GM15510 (cell line): ENCODE data around the gene DGCR8.

ENCODE experiments used
- POLR2A ChIP-seq: IDR thresholded peaks from 3 replicates; pipeline ENCODE4 v1.6.1; 2011; ENCODE audit warnings: borderline replicate concordance; ENCODE audit not compliant: insufficient read length; ENCODE audit errors: extremely low read depth

DGCR8 gene

DNA sequence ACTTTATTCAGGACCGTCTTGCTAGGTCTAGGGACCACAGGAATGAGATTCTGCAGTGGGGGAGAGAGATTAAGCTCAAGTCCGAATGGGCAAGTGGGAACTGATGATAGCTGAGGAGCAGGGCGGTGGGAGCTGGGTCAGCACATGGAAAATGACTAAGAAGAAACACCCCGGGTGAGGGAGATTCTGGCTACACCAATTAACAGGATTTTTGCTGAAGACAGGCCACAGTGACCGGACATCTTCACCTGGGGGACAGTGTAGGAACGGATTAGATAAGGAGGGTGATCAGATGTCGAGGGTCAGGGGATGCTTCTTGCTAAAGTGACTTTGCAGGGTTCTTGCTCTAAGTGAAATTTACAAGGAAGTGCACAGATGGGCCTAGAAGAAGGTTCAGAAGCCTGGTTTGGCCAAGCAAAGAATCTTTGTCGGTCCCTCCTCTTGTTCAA is 8.5 kb upstream of the DGCR8 start:
- no peak for TF ChIP-seq POLR2A

DNA sequence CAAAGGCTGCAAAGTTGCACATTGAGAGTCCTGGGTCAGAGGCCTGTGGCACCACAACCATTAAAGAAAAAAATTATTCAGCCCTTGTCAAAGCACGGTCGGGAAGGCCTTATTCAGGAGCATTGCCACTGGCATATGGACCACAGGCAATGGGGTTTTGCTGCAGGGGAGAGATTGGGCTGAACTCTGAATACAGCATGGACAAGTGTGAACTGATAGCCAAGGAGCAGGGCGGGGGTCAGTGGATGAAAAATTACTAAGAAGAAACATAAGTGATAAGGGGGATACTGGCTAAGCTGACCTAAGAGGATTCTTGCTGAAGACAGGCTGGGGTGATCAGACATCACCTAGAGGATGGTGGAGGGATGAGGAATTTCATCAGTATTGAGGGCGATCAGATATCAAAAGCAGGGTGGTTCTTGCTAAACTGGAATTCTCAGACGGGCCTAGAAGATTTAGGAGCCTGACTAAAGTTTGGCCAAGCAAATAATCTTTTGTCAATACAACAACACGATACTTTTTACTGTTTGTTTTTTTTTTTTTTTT is 3.3 kb upstream of the DGCR8 start:
- TF ChIP-seq POLR2A = no peak

DNA sequence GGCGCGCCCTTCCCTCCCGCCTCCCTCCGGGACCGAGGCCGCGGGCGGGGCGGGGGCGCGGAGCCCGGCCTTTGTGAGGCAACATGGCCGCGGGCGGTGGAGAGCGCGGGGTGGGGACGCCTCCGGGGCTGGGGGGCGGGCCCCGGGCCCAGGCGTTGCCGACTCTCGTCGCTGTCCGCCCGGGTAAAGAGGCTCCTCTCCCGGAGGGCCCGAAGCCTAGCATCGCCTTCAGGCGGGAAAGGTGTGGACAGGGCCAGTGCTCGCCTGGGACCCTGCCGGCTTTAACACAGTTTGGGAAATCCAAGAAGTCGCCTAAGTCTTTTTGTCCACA is 369 bp downstream of the DGCR8 start:
- no peak for TF ChIP-seq POLR2A

DNA sequence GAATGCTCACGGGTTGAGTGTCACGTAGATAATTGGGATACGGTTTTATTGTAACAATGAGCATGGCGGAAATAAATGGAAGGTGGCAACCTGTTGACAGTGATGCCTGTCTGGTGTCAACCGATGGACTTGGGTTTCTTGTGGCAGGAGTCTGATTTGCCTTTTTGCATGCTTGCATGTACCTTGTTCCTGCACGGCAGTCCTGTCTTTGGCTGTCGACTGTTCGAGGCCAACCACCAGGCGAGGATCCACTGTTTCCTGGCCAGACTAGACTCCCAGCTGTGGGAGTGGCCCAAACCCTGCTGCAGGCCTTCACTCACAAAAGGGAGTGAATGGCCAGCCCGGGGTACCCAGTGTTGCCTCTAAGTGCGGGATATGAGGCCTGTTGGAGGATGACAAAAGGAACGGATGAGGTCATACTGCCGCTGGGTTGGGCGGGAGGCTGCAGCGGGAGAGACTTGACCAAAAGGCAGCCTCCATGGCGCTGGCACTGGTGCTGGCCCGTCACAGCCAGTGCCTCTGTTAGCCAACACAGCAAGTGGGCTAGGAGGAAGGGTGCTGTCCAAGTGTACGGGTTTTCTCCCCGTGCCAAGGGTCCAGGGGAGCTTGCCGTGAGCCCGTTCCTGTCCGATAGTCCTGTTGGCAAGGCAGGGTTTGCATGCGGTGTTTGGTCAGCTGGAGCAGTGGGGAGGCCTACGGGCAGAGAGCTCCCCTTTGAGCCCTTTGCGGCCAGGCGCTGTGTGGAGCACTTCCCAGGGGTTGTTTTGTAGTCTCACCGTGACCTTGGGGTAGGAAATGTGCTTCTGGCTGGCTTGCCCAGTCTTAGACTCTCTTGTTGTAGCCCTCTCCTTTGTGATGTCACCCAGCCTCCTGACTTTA is 974 bp downstream of the DGCR8 start:
- TF ChIP-seq POLR2A = no peak

GRCh38 chr22:20083157-20083890 is 3.3 kb downstream of the DGCR8 start:
- TF ChIP-seq POLR2A = no peak

GRCh38 chr22:20083891-20084546 is 4.0 kb downstream of the DGCR8 start:
- TF ChIP-seq POLR2A = no peak

DNA sequence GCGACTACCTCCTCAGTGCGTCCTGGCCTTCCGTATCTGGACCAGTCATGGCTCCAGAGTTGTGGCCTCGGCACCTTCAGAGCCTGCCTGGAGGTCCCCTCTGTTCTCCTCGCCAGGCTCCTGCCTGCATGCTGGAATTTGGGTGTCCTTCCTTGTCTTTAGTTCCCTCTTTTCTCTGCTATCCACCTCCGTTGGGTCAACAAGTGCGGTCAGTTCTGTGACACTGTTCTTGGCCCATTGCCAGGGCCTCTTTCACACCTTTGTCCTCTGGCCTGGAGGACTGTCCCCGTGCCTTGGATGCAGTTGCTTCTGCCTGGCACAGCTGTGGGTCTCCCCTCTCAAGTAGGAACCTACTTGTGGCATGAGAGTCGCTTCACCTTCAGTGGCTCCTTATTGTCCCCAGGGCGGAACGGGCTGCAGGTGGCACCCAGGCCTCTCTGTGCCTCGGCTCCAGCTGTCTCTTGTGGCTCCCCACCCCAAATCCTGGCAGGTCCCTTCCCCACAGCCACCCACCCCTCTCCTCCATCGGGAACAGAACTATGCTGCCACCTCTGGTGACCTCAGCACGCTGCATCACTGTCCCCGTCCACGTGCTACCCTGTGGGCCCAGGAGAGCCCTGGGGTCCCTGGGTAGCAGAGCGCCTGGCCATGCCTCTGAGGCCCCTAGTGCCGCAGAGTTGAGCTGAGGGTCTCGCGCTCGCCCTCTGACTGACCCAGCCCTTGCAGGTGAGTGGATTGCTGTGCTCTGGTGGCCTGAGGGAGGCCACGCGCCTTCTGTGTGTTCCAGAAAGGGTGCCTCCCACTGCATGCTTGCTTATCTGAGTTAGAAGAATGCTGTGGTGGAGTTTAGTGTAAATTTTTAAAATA is 4.7 kb downstream of the DGCR8 start:
- no peak for TF ChIP-seq POLR2A

GRCh38 chr22:20085651-20086050 is 5.6 kb downstream of the DGCR8 start:
- no peak for TF ChIP-seq POLR2A

GRCh38 chr22:20086101-20086599 is 6.1 kb downstream of the DGCR8 start:
- no peak for TF ChIP-seq POLR2A

DNA sequence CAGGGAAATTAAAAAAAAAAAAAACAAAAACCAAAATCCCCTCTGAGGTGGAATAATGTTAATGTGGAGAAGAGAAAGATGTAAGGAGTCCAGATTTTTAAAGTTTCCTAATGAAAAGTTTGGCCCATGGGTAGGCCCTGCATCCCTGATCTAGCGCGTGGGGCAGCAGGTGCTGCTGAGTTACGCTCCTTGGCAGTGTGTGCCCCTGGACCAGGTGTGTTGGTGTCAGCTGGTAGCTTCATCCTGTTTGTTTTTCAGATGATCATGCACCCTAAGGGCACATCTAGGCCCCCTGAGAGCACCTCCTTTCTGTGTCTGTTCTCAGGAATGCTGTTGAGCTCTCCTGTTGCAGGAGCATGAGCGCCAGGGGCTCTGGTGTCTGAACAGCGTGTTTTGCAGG is 6.7 kb downstream of the DGCR8 start:
- TF ChIP-seq POLR2A = no peak

DNA sequence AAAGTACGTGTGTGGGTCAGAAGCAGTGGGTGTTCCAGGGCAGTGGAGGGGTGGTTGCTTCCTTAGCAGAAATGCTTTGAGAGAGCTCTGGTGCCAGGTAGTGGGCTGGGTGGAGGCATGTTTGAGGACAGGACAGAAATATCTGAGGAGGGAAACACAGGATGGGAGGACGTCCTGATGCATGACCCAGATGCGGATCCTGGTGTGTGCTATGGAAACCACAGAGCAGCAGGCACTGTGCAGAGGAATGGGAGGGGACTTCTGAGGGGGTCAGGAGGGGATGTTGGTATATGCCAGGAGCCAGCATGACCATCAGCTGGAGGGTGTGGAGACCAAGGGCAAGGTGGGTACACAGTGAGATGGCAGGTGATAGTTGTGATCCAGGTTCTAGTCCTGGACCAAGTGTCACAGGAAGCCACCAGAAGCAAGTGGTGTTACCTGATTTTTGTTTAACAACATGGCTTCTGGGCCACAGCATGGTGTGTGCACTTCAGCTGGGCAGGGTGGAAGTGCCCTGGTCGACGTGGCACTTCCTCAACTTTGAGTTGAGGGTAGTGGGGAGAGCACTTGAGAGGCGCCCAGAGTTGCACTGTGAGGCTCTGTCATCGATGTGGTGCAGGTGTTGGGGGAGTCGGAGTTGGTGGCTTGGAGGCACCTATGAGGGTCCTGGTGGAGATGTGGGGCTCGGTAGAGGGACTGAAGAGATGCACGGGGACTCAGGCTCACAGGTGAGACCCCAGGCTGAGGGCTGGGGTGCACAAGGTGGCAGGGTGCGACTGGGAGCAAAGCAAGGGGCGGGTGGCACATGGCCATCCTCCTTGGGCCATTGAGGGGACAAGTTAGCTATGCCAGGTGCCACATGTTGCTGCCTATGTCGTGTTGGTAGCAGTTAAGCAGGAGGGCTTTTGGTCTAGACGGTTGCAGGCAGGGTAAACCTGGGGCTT is 7.5 kb downstream of the DGCR8 start:
- no peak for TF ChIP-seq POLR2A

DNA sequence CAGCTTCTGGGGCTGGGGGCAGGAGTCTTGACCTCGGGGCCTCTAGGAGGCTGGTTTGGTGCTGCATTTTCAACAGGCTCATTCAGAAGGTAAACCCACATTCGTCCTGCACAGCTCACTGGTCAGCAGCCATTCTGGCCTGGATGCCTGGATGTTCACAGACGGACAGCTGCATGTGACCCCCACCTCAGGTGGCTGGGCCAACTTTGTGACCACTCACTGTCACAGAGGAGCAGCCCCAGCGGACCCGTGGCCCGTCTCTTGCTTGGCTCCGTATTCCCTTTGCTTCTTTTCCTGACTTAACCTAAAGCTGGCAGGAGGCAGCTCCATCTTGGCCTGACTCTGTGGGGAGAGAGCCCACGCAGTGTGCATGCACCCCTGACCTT is 8.2 kb downstream of the DGCR8 start:
- TF ChIP-seq POLR2A = no peak
